ENCODE measurements around the gene SHISA9.

- TF ChIP-seq CTCF (IDR thresholded peaks at IDR 0.05), result no peak
- TF ChIP-seq POLR2A (IDR thresholded peaks at IDR 0.05), result no peak
Measured at GRCh38 chr16:13206606-13207005, 305.2 kb downstream of the SHISA9 start.
